IMR-90 (cell line): ENCODE data around the gene RRP1.

Source experiments
- BHLHE40 ChIP-seq: fragments of 150-350 bp; IDR thresholded peaks from 2 replicates; pipeline ENCODE4 v1.6.1; 2016; ENCODE audit warnings: mild to moderate bottlenecking, low read depth, low read length
- CEBPB ChIP-seq: IDR thresholded peaks from 2 replicates; pipeline ENCODE4 v1.6.1; 2012; ENCODE audit warnings: low read depth, low read length, improper control_type of control experiment
- CHD1 ChIP-seq: IDR thresholded peaks from 2 replicates; pipeline ENCODE4 v1.6.1; 2012; ENCODE audit warnings: low read depth, low read length, improper control_type of control experiment
- FOS ChIP-seq: fragments of 150-350 bp; IDR thresholded peaks from 2 replicates; pipeline ENCODE4 v1.6.1; 2016; ENCODE audit warnings: low read depth, low read length
- MAZ ChIP-seq: IDR thresholded peaks from 2 replicates; pipeline ENCODE4 v1.6.1; 2012; ENCODE audit warnings: low read depth, mild to moderate bottlenecking, low read length, improper control_type of control experiment, moderate library complexity, borderline replicate concordance
- MXI1 ChIP-seq: IDR thresholded peaks from 2 replicates; pipeline ENCODE4 v1.6.1; 2012; ENCODE audit warnings: low read depth, mild to moderate bottlenecking, low read length, moderate library complexity, borderline replicate concordance
- POLR2A ChIP-seq: IDR thresholded peaks from 2 replicates; pipeline ENCODE4 v1.6.1; 2012; ENCODE audit warnings: mild to moderate bottlenecking, low read depth, low read length
- RAD21 ChIP-seq: IDR thresholded peaks from 2 replicates; pipeline ENCODE4 v1.6.1; 2012; ENCODE audit warnings: low read length, improper control_type of control experiment
- RCOR1 ChIP-seq: IDR thresholded peaks from 2 replicates; pipeline ENCODE4 v1.6.1; 2012; ENCODE audit warnings: mild to moderate bottlenecking, low read length, improper control_type of control experiment; ENCODE audit not compliant: insufficient replicate concordance
- RFX5 ChIP-seq: IDR thresholded peaks from 2 replicates; pipeline ENCODE4 v1.8.0; 2012; ENCODE audit warnings: low read depth, mild to moderate bottlenecking, low read length, moderate library complexity
- SMC3 ChIP-seq: fragments of 150-350 bp; IDR thresholded peaks from 2 replicates; pipeline ENCODE4 v1.6.1; 2016; ENCODE audit warnings: low read depth, mild to moderate bottlenecking, antibody characterized with exemption, low read length, moderate library complexity
- TF ChIP-seq, protein P1 (sequence below): conservative IDR thresholded peaks from 2 replicates; pipeline ENCODE4 v1.5.1; 2012; ENCODE audit warnings: mild to moderate bottlenecking, low read depth, low read length, improper control_type of control experiment
- TF ChIP-seq, protein P2 (sequence below): fragments of 150-350 bp; IDR thresholded peaks from 2 replicates; pipeline ENCODE4 v1.6.1; 2017; ENCODE audit warnings: mild to moderate bottlenecking, antibody characterized with exemption, low read length, low read depth
- TF ChIP-seq, protein P3 (sequence below): fragments of 150-350 bp; IDR thresholded peaks from 2 replicates; pipeline ENCODE4 v1.6.1; 2016; ENCODE audit warnings: low read depth, mild to moderate bottlenecking, low read length, moderate library complexity, borderline replicate concordance

DNA sequence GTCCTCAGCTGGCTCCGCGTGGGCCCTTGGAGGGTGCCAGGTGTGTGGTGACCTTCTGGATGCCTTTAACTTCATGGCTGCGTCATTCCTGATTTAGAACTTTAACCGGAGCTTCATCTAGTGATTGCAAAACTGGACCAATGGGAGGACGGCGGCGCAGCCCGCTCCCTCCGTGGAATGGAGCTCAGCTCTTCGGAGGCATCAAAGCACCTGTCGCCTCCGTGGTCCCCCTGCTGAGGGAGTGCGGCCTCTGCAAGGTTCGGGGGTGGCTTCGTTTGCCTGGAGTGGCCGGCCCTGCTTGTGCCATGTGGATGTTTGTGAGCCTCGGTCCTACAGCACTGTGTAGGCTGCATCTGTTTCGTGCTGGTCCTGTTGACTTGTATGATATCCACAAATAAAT is 27.5 kb upstream of the RRP1 start:
- TF ChIP-seq, protein P1, sequence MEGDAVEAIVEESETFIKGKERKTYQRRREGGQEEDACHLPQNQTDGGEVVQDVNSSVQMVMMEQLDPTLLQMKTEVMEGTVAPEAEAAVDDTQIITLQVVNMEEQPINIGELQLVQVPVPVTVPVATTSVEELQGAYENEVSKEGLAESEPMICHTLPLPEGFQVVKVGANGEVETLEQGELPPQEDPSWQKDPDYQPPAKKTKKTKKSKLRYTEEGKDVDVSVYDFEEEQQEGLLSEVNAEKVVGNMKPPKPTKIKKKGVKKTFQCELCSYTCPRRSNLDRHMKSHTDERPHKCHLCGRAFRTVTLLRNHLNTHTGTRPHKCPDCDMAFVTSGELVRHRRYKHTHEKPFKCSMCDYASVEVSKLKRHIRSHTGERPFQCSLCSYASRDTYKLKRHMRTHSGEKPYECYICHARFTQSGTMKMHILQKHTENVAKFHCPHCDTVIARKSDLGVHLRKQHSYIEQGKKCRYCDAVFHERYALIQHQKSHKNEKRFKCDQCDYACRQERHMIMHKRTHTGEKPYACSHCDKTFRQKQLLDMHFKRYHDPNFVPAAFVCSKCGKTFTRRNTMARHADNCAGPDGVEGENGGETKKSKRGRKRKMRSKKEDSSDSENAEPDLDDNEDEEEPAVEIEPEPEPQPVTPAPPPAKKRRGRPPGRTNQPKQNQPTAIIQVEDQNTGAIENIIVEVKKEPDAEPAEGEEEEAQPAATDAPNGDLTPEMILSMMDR, result no peak
- TF ChIP-seq POLR2A (no peak), CEBPB (no peak), RAD21 (no peak), MXI1 (no peak), FOS (no peak), RFX5 (no peak), CHD1 (no peak), BHLHE40 (no peak), SMC3 (no peak), MAZ (no peak), RCOR1 (no peak)
- TF ChIP-seq, protein P2, sequence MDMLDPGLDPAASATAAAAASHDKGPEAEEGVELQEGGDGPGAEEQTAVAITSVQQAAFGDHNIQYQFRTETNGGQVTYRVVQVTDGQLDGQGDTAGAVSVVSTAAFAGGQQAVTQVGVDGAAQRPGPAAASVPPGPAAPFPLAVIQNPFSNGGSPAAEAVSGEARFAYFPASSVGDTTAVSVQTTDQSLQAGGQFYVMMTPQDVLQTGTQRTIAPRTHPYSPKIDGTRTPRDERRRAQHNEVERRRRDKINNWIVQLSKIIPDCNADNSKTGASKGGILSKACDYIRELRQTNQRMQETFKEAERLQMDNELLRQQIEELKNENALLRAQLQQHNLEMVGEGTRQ, result no peak
- TF ChIP-seq, protein P3, sequence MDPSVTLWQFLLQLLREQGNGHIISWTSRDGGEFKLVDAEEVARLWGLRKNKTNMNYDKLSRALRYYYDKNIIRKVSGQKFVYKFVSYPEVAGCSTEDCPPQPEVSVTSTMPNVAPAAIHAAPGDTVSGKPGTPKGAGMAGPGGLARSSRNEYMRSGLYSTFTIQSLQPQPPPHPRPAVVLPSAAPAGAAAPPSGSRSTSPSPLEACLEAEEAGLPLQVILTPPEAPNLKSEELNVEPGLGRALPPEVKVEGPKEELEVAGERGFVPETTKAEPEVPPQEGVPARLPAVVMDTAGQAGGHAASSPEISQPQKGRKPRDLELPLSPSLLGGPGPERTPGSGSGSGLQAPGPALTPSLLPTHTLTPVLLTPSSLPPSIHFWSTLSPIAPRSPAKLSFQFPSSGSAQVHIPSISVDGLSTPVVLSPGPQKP, result no peak
